CD4-positive, alpha-beta T cell treated with Interleukin-10 for 1 hour (primary cell): ENCODE data around the gene EFHB.
"Not testable (repeated sequence)": the region's sequence is repeated elsewhere in the genome, so short reads cannot be mapped to it uniquely, and the experiment has no call there.

Experiments used
- DNase-seq: peaks from one replicate; pipeline ENCODE4 v3.0.0-alpha.2; 2020

Gene EFHB

DNA sequence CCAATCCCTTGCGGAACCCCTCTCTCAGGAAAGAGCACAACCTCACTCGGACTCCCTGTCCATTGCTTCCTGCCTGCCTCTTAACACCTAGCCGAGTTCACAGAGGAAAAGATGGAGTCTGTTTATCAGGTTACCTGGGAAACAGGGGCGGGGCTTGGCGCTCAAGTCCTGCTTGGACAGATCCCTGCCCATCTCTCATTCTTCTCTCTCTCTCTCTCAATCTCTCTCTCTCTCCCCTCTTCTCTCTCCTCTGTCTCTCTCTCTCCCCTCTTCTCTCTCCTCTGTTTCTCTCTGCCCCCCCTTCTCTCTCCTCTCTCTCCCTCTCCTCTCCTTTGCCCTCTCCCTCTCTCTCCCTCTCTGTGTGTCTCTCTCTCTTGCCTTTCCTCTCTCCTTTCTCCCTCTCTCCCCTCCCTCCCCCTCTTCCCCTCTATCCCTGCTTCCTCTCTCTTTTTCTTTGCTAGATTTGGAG, at the start of gene EFHB:
Gene EFHB, minus strand, starts transcription at position 120 of the 469 bp plus-strand sequence. CDS start 199 bp downstream, outside the sequence.
- no peak for DNase-seq

DNA sequence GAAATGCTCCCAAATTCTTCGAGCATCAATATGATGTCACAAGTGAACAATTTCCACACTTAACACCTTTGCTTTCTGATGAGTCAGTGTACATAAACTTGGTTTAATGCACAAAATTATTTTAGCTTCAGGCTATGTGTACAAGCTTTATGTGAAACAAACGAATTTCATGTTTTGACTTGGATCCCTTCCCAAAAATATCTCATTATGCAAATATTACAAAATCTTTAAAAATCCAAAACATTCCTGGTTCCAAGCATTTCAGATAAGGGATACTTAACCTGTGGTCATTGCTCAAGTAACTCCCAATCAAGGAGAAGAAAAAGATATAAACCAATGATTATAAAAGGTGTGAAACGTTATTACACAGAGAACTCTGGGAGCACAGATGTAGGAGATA, 38.0 kb upstream of the EFHB start:
- no peak for DNase-seq

GRCh38 chr3:19970327-19970726, 36.3 kb upstream of the EFHB start:
- no peak for DNase-seq

DNA sequence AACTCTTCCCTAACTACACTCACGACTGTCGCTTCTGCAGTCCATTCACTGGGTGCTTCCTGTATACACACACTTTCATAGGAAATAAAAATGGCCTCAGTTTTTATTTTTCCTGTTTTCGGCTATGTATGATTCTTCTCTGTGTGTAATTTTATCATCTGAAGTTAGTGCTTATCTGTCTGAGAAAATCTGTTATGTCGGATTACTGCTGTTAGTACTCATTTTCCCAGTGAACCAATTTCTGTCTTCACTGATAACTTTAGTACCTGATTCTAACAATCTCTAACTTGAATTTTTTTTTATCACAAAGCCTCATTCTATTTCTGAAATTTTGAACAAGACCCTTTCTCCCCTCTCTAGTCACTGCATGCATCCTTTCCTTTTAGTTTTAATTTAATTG, 33.8 kb upstream of the EFHB start:
- no peak for DNase-seq

GRCh38 chr3:19967208-19967607, 33.2 kb upstream of the EFHB start:
- no peak for DNase-seq

GRCh38 chr3:19961960-19962359, 27.9 kb upstream of the EFHB start:
- DNase-seq = no peak

DNA sequence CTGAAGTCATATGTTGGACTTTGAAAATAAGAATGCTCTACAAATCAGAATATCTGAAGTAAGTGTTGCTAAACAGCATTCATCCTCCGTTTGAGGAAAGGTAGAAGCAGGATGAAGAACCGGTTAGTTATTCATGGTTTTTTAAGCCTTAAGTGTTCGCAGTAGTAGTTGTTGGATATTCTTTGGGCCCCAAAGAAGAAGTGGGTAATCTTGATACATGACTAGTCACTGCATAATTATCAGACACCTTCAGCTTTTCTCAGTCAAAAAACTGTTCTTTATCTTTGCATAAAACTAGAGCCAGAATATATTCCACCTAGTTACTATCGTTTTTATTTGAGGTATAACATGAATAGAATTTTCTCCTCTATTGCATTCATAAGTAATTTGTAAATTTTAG, 26.7 kb upstream of the EFHB start:
- no peak for DNase-seq

- DNase-seq = no peak
Measured at GRCh38 chr3:19959505-19959904, 25.5 kb upstream of the EFHB start.

- not testable (repeated sequence) for DNase-seq
Measured at GRCh38 chr3:19957354-19957753, 23.3 kb upstream of the EFHB start.

- DNase-seq = no peak
Measured at GRCh38 chr3:19954676-19955075, 20.7 kb upstream of the EFHB start.

GRCh38 chr3:19950316-19950715, 16.3 kb upstream of the EFHB start:
- DNase-seq = no peak

- DNase-seq = no peak
Measured at GRCh38 chr3:19948226-19948591, 14.2 kb upstream of the EFHB start.

DNA sequence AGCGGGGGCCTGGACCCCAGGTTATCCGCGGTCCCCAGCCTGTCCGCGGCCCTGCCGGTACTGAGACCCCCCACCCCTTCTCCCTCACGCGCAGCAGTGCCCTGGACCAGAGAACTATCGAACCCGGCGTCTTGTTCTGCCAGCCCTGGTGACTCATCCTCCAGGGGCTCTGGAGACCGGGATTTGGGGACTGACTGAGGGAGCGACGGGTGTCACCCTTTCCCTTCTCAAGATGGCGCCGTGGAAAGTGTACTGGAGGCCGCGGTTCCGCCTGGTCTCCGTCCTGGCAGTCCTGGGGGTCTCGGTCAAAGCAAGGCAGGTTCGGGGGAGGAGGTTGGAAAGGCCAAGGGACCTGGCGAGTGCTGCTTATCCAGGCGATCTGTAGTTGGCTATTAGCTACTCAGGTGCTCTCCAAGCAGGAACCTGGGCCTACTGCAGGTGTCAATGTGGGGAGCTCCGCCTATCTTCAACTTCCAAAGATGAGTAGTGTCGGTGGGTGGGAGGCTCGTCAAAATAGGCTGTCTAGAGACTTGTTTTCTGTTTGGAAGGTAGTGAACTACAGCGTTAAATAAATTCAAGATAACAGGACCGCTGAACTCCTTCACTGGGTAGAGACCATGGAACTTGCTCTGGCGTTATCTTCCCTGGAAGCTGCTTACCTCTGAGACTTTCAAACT, 13.7 kb upstream of the EFHB start:
- peak; percentile 64 for DNase-seq

- peak; percentile 98 for DNase-seq
Measured at GRCh38 chr3:19946832-19947548, 13.0 kb upstream of the EFHB start, which contains the start of gene RAB5A. Gene RAB5A (plus strand): TSS chr3:19947097. CDS start chr3:19950899, 3,802 bp downstream.

DNA sequence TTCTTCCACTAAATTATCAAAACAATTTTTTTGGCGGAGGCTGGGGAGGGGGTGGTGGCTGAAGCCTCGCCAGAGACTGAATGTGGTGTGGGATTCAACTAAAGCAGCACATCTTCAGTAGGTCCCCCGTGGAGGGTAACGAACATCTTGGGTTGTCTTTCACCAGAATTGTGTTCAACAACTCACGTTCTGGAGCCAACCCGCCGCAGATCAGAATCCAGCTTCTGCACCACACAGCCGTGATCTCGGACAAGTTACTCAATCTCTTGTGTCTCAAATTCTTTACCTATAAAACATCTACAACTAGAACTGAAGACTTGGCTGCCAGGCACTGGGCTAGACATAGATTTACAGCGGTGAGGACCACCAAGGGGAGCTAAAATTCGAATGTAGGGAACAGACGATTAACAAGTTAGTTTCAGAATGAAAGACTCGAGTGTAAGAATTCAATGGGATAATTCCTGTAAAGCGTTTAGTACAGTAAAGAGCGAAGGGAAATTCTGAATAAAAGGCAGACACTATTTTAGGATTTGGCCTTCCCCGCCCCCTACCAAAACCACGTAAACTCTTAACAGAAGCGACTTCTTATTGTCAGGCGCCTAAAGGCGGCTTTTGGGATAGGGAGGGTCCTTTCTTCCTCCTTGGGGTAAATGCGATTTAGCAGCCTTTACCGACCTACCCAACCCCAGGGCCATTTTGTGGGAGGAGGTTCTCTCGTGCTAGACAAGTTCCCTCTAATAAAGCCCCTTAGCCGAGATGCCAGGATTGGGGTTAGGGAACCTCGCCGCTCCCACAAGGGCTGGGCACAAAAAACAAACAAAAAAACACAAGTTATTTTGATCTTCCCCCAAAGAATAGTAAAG, 12.2 kb upstream of the EFHB start:
- DNase-seq = no peak

DNA sequence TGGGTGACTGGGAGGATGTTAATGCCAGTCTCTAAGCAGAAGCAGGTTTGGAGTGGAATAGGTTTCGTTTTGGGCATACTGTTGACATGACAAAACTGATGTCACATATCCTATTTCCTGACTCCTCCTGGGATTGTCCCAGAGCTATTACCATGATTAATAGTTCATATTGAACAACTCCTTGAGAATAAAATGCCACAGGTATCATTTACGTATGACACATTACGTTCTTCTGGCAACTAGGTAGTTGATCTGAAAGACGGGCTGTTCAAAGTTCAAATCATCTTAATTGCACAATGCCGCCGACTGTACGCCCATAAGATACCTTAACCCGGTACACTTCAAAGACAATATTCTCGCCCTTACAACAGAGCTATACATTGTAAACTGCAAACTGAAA, 11.5 kb upstream of the EFHB start:
- no peak for DNase-seq

DNA sequence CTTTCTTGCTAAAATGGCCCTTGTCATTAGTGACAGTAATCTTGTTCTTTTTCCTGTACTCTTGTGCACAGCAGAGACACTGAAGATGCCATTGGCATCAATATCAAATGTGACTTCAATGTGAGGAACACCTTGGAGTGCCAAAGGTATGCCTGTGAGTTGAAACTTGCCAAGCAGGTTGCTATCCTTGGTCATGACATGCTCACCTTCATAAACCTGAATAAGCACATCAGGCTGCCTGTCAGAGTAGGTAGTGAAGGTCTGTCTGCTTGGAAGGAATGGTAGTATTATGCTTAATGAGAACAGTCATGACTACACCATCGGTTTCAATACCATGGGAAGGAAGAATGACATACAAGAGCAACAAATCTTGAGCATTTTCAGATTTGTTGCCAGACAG, 6.6 kb upstream of the EFHB start:
- no peak for DNase-seq

GRCh38 chr3:19938295-19938627, 4.2 kb upstream of the EFHB start:
- DNase-seq = no peak

DNA sequence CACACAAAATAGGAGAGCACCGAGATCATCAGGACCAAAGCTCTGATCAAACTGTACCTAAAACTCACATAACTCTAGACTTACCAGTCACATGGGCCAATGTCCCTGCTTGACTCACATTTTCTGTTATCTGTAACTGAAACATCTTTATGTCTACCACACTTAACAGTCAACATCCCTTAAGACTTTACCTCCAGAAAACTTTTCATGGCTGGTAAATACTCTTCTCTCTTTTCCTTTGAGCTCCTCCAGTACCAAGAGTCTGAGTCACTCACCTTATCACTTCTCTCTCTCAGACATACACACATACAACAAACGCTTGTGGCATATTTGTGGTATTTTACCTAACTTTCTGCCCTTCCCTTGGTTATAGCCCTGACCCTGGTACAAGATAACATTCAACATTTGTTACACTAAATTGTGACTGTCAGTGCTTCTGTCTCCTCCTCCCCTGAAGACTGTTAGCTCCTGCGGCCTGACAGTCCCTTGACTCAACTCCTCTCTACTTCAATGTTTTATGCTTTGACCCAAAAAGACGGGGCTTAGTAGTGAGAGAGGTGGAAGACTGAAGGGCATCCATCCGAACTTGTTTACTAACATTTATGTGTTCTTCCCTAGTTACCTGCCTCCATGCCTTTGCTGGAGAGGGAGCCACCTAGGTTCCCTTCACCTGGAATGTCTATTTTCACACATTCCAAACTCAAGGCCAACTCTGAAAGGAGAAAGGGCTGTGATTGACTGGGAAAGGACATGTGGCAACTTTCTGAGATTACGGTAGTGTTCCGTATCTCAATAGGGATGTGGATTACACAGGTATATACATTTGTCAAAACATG, 3.7 kb upstream of the EFHB start:
- DNase-seq = no peak

DNA sequence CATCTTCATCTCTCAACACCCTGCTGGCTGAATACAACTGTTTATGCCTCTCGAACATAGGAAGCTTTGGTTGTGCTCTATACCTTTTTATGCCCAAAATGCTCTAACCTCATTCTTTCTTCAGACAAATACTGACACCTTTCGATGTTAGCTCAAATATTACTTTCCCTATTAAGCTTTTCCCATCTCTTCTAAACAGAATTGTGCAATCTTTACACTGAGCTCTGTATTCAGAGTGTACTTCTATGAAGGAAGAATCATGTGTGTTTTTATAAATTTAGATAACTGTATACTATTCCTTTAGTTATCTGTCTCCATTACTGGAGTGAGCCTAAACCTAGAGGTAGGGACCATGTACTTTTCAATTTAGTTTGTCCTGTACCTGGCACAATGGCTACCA, 1.6 kb downstream of the EFHB start:
- no peak for DNase-seq

DNA sequence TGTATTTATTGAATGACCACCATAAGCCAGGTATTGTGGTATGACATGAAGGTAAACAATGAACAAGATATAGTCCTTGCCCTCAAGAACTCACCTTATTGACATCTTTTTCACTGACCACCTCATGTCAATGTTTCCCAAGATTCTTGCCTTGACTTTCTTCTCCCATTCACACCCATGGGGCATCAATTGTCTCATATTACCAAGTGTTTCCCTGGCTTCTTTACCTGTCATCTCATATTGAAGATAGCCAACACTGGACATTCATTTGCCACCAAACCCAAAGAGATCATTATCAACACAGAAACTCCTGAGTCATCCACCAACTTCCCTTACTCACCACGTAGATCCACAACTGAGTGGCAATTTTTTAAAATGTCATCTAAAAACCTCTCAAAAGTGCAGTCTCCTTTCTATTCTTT, 2.2 kb downstream of the EFHB start:
- no peak for DNase-seq

- DNase-seq = peak; percentile 21
Measured at GRCh38 chr3:19931180-19931692, 2.8 kb downstream of the EFHB start.
